Liver (tissue), 9 donors: ENCODE measurements around the gene RBMXL2. TPM values are rescaled to one million over a fixed set of nuclear protein-coding genes. Genes with fewer than 3 reads are reported as not detected.

Experiments used
- DNase-seq: peaks from one replicate; pipeline ENCODE4 v3.0.0-alpha.2; 2017; ENCODE audit warnings: low spot score
- H3K27ac ChIP-seq, 2 donors: one replicate each; pipeline ENCODE4 v1.7.0; 2013; ENCODE audit warnings: inconsistent platforms in 2 of 2, low read length in 2 of 2, control low read depth in 1 of 2, low read depth in 1 of 2, mild to moderate bottlenecking in 1 of 2
- H3K27me3 ChIP-seq, 4 donors: one replicate each; pipeline versions ENCODE4 v1.6.1 to v1.7.0; 2013; ENCODE audit warnings: low read length in 3 of 4, inconsistent platforms in 1 of 4, mild to moderate bottlenecking in 1 of 4, moderate library complexity in 1 of 4; ENCODE audit not compliant: control insufficient read depth in 4 of 4, insufficient read depth in 4 of 4
- H3K36me3 ChIP-seq, 4 donors: one replicate each; pipeline versions ENCODE4 v1.6.1 to v1.7.0; 2013; ENCODE audit warnings: low read length in 3 of 4, mild to moderate bottlenecking in 3 of 4, low read depth in 1 of 4, moderate library complexity in 1 of 4; ENCODE audit not compliant: control insufficient read depth in 4 of 4, insufficient read depth in 3 of 4
- H3K4me1 ChIP-seq, 4 donors: one replicate each; pipeline versions ENCODE4 v1.6.1 to v1.7.0; 2013; ENCODE audit warnings: low read length in 3 of 4, mild to moderate bottlenecking in 3 of 4, moderate library complexity in 1 of 4; ENCODE audit not compliant: control insufficient read depth in 4 of 4, insufficient read depth in 4 of 4
- H3K4me3 ChIP-seq, 3 donors: one replicate each; pipeline versions ENCODE4 v1.6.1 to v1.7.0; 2013; ENCODE audit warnings: low read length in 3 of 3, control low read depth in 1 of 3, low read depth in 1 of 3, mild to moderate bottlenecking in 1 of 3
- H3K9ac ChIP-seq, 2 donors: one replicate each; pipeline ENCODE4 v1.7.0; 2013; ENCODE audit warnings: low read length in 2 of 2, mild to moderate bottlenecking in 2 of 2, moderate library complexity in 2 of 2, control low read depth in 1 of 2, low read depth in 1 of 2
- H3K9me3 ChIP-seq, 4 donors: one replicate each; pipeline versions ENCODE4 v1.6.1 to v1.7.0; 2013; ENCODE audit warnings: low read length in 3 of 4; ENCODE audit not compliant: control insufficient read depth in 4 of 4
- EGR1 ChIP-seq, 2 donors: IDR thresholded peaks; 2 replicates each; pipeline ENCODE4 v1.6.1; 2016 to 2018; ENCODE audit warnings: antibody characterized with exemption in 2 of 2, low read depth in 2 of 2
- FOXA1 ChIP-seq: IDR thresholded peaks from 2 replicates; pipeline ENCODE4 v1.6.1; 2016; ENCODE audit warnings: antibody characterized with exemption
- FOXA2 ChIP-seq: IDR thresholded peaks from 2 replicates; pipeline ENCODE4 v1.6.1; 2016; ENCODE audit warnings: antibody characterized with exemption
- GABPA ChIP-seq, 2 donors: IDR thresholded peaks in 1 of 2; conservative IDR thresholded peaks in 1 of 2; 2 replicates each; pipeline ENCODE4 v1.6.1; 2016; ENCODE audit warnings: antibody characterized with exemption in 2 of 2, mild to moderate bottlenecking in 1 of 2, moderate library complexity in 1 of 2
- HNF4A ChIP-seq, 2 donors: conservative IDR thresholded peaks; 2 replicates each; pipeline ENCODE4 v1.6.1; 2016; ENCODE audit warnings: antibody characterized with exemption in 2 of 2, mild to moderate bottlenecking in 2 of 2
- HNF4G ChIP-seq: IDR thresholded peaks from 2 replicates; pipeline ENCODE4 v1.6.1; 2016; ENCODE audit warnings: antibody characterized with exemption
- NR2F2 ChIP-seq: IDR thresholded peaks from 2 replicates; pipeline ENCODE4 v1.6.1; 2016; ENCODE audit warnings: antibody characterized with exemption
- RAD21 ChIP-seq, 2 donors: IDR thresholded peaks; 2 replicates each; pipeline ENCODE4 v1.6.1; 2016; ENCODE audit warnings: antibody characterized with exemption in 2 of 2, mild to moderate bottlenecking in 2 of 2
- RXRA ChIP-seq, 2 donors: IDR thresholded peaks; 2 replicates each; pipeline ENCODE4 v1.6.1; 2017 to 2018; ENCODE audit warnings: antibody characterized with exemption in 2 of 2, mild to moderate bottlenecking in 1 of 2
- TAF1 ChIP-seq: conservative IDR thresholded peaks from 2 replicates; pipeline ENCODE4 v1.6.1; 2016; ENCODE audit warnings: antibody characterized with exemption, mild to moderate bottlenecking
- YY1 ChIP-seq: IDR thresholded peaks from 2 replicates; pipeline ENCODE4 v1.6.1; 2016; ENCODE audit warnings: antibody characterized with exemption, mild to moderate bottlenecking
- WGBS: extraction: QIAGEN DNeasy Blood & Tissue Kit; methylation state at CpG from one replicate; pipeline ENCODE4 v1.1.7; 2013; 5-methylcytosine and 5-hydroxymethylcytosine counted together
- polyA plus RNA-seq, 2 donors: library from polyadenylated mRNA; stranded (reverse) in 1 of 2; unstranded in 1 of 2; fragments of 200-250 nt in 1 of 2; fragments of >200 nt in 1 of 2; fragmentation: Nextera tagmentation in 1 of 2; extraction: Ambion mirVana in 1 of 2; gene quantifications; one replicate each; pipeline versions ENCODE4 v1.2.1 to v1.2.3, GENCODE V29; 2013 to 2015
- total RNA-seq, 2 donors: library from RNA; depleted of rRNA; stranded (reverse); fragments of >200 nt; gene quantifications; one replicate each; pipeline ENCODE4 v1.2.3, GENCODE V29; 2014
- TF ChIP-seq, protein P1 (sequence below): IDR thresholded peaks from 2 replicates; pipeline ENCODE4 v1.6.1; 2016; ENCODE audit warnings: antibody characterized with exemption
- TF ChIP-seq, protein P2 (sequence below): IDR thresholded peaks from 2 replicates; pipeline ENCODE4 v1.6.1; 2016; ENCODE audit warnings: antibody characterized with exemption
- TF ChIP-seq, protein P3 (sequence below): fragments of 150-350 bp; IDR thresholded peaks from 2 replicates; pipeline ENCODE4 v1.5.1; 2017; ENCODE audit warnings: improper control_type of control experiment, low read depth, low read length; ENCODE audit not compliant: missing input control
- TF ChIP-seq, protein P4 (sequence below): IDR thresholded peaks from 2 replicates; pipeline ENCODE4 v1.6.1; 2016; ENCODE audit warnings: antibody characterized with exemption, mild to moderate bottlenecking
- TF ChIP-seq, protein P5 (sequence below): IDR thresholded peaks from 2 replicates; pipeline ENCODE4 v1.6.1; 2016; ENCODE audit warnings: antibody characterized with exemption
- donor health status: healthy.
- donor health status: healthy.
- donor health status: healthy.
- donor health status: healthy.
- donor health status: healthy.

RBMXL2 gene
- total and polyA plus RNA-seq, 4 donors: 0.05 to 0.08 TPM; not detected in 2

DNA sequence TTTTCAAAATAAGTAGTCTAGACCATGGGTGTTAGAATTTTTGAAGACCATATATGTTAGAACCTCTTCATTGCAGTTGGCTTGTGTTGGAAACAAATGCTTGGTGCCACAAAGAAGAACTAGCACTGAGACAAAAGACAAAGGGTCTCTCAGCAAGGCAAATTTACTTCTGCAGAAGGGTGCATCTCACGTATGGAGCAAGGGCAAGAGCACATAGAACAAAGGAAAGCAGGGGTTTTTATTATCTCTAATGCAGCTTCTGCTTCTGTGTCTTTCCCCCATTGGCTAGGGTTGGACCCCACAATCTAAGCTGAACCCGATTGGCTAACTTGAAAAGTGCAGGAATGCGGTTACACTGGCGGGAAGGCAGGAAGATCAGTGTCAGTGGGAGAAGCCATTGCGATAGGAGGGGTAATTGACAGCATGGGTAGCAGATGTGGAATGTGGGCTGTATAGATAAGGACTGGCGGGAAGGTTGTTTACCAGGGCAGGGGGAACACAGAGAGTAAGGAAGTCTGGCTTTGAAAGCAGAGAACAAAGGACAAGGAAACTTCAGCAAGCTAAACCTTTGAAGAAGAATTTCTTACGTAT is 9.2 kb upstream of the RBMXL2 start:
- Histone ChIP-seq H3K9me3 (peaks cover 0 to 11% (median 3%) of the 10 kb centered on the region in 4 donors), H3K4me3 (no peak overlapping the region), H3K9ac (no peak overlapping the region), H3K36me3 (no peaks in the 10 kb centered on the region), H3K27ac (no peak overlapping the region), H3K4me1 (no peaks in the 10 kb centered on the region), H3K27me3 (no peaks in the 10 kb centered on the region)
- TF ChIP-seq HNF4A (conservative IDR thresholded peaks at IDR 0.05) (no peak), YY1 (no peak), RAD21 (IDR thresholded peaks at IDR 0.05) (no peak), FOXA2 (no peak), EGR1 (IDR thresholded peaks at IDR 0.05; ENCODE audit: low read depth in 2 of 2) (no peak), HNF4G (no peak)
- TF ChIP-seq, protein P1, sequence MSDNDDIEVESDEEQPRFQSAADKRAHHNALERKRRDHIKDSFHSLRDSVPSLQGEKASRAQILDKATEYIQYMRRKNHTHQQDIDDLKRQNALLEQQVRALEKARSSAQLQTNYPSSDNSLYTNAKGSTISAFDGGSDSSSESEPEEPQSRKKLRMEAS: no peak
- TF ChIP-seq, protein P2, sequence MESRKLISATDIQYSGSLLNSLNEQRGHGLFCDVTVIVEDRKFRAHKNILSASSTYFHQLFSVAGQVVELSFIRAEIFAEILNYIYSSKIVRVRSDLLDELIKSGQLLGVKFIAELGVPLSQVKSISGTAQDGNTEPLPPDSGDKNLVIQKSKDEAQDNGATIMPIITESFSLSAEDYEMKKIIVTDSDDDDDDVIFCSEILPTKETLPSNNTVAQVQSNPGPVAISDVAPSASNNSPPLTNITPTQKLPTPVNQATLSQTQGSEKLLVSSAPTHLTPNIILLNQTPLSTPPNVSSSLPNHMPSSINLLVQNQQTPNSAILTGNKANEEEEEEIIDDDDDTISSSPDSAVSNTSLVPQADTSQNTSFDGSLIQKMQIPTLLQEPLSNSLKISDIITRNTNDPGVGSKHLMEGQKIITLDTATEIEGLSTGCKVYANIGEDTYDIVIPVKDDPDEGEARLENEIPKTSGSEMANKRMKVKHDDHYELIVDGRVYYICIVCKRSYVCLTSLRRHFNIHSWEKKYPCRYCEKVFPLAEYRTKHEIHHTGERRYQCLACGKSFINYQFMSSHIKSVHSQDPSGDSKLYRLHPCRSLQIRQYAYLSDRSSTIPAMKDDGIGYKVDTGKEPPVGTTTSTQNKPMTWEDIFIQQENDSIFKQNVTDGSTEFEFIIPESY: no peak
- TF ChIP-seq, protein P3, sequence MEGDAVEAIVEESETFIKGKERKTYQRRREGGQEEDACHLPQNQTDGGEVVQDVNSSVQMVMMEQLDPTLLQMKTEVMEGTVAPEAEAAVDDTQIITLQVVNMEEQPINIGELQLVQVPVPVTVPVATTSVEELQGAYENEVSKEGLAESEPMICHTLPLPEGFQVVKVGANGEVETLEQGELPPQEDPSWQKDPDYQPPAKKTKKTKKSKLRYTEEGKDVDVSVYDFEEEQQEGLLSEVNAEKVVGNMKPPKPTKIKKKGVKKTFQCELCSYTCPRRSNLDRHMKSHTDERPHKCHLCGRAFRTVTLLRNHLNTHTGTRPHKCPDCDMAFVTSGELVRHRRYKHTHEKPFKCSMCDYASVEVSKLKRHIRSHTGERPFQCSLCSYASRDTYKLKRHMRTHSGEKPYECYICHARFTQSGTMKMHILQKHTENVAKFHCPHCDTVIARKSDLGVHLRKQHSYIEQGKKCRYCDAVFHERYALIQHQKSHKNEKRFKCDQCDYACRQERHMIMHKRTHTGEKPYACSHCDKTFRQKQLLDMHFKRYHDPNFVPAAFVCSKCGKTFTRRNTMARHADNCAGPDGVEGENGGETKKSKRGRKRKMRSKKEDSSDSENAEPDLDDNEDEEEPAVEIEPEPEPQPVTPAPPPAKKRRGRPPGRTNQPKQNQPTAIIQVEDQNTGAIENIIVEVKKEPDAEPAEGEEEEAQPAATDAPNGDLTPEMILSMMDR: no peak
- TF ChIP-seq, protein P4, sequence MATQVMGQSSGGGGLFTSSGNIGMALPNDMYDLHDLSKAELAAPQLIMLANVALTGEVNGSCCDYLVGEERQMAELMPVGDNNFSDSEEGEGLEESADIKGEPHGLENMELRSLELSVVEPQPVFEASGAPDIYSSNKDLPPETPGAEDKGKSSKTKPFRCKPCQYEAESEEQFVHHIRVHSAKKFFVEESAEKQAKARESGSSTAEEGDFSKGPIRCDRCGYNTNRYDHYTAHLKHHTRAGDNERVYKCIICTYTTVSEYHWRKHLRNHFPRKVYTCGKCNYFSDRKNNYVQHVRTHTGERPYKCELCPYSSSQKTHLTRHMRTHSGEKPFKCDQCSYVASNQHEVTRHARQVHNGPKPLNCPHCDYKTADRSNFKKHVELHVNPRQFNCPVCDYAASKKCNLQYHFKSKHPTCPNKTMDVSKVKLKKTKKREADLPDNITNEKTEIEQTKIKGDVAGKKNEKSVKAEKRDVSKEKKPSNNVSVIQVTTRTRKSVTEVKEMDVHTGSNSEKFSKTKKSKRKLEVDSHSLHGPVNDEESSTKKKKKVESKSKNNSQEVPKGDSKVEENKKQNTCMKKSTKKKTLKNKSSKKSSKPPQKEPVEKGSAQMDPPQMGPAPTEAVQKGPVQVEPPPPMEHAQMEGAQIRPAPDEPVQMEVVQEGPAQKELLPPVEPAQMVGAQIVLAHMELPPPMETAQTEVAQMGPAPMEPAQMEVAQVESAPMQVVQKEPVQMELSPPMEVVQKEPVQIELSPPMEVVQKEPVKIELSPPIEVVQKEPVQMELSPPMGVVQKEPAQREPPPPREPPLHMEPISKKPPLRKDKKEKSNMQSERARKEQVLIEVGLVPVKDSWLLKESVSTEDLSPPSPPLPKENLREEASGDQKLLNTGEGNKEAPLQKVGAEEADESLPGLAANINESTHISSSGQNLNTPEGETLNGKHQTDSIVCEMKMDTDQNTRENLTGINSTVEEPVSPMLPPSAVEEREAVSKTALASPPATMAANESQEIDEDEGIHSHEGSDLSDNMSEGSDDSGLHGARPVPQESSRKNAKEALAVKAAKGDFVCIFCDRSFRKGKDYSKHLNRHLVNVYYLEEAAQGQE: no peak
- WGBS: 87% methylated on average over 7 of the region's 7 CpGs
- DNase-seq: no peak

DNA sequence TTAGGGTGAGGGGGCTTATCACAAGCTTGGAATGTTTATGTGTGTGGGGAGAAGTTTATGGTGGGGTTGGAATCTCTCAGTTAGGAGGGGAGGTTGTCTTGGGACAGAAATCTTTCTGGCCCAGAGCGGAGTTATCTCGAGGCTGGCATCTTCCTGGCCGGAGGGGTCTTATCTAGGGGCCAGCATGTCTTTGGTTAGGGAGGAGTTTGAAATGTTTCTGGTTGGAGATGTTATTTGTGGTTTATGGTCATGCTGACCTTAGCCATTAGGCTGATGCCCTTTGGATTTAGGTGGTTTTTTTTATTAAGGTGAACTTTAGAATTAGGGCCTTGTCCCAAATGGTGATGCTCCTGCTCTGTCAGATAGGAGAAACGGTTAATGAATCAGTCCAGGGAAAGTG is 7.9 kb upstream of the RBMXL2 start:
- H3K9me3 ChIP-seq: peaks cover 0 to 11% (median 3%) of the 10 kb centered on the region in 4 donors
- TF ChIP-seq GABPA (IDR thresholded peaks at IDR 0.05 in 1 of 2, conservative IDR thresholded peaks at IDR 0.05 in 1 of 2) (no peak), RXRA (IDR thresholded peaks at IDR 0.05) (no peak), YY1 (no peak), RAD21 (IDR thresholded peaks at IDR 0.05) (no peak), EGR1 (IDR thresholded peaks at IDR 0.05; ENCODE audit: low read depth in 2 of 2) (no peak), FOXA2 (no peak), TAF1 (no peak), NR2F2 (no peak), FOXA1 (no peak), HNF4A (conservative IDR thresholded peaks at IDR 0.05) (no peak)
- TF ChIP-seq, protein P2: no peak
- TF ChIP-seq, protein P3: no peak
- TF ChIP-seq, protein P5, sequence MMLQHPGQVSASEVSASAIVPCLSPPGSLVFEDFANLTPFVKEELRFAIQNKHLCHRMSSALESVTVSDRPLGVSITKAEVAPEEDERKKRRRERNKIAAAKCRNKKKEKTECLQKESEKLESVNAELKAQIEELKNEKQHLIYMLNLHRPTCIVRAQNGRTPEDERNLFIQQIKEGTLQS: no peak

More for the DNA sequence above, 7.9 kb upstream of the RBMXL2 start:
- no peaks in the 10 kb centered on the region for H3K36me3 ChIP-seq
- no peak overlapping the region for H3K27ac ChIP-seq
- no peak overlapping the region for H3K4me3 ChIP-seq
- no peak overlapping the region for H3K9ac ChIP-seq
- 87% methylated on average over 4 of the region's 4 CpGs for WGBS
- no peaks in the 10 kb centered on the region for H3K27me3 ChIP-seq
- H3K4me1 ChIP-seq: no peaks in the 10 kb centered on the region
- DNase-seq: no peak
